Fibroblast of lung (primary cell): ENCODE results near the gene MUC4.

Source experiments
- EZH2 ChIP-seq: IDR thresholded peaks from 2 replicates; pipeline ENCODE4 v1.5.1; 2012; ENCODE audit warnings: low read length, control low read depth, mild to moderate bottlenecking; ENCODE audit errors: missing control alignments
- TF ChIP-seq, protein P1 (sequence below), 2 donors: IDR thresholded peaks in 1 of 2; conservative IDR thresholded peaks in 1 of 2; 1 replicate in 1 of 2; 2 replicates in 1 of 2; pipeline ENCODE4 v1.5.1; 2011 to 2012; ENCODE audit warnings: low read length in 2 of 2, control low read depth in 1 of 2, inconsistent platforms in 1 of 2, low read depth in 1 of 2, mild to moderate bottlenecking in 1 of 2

DNA sequence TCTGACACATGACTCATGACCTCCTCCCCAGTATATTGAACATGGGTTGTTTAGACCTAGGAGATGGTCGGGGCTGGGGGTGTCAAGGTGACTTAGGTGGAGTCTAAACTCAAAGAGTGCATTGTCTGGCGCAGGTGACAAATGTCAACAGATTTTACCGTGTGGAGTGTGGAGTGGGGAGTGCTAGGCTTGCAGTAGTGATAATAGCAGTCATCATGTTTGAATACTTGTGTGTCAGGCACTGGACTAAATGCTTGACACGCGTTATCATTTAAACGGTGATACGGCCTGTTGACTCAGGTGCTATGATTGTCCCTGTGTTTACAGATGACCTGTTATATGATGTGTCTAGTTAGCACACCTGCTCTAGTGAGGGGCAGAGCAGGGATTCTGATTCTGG is 60.2 kb downstream of the MUC4 start:
- no peak for TF ChIP-seq EZH2
- TF ChIP-seq, protein P1, sequence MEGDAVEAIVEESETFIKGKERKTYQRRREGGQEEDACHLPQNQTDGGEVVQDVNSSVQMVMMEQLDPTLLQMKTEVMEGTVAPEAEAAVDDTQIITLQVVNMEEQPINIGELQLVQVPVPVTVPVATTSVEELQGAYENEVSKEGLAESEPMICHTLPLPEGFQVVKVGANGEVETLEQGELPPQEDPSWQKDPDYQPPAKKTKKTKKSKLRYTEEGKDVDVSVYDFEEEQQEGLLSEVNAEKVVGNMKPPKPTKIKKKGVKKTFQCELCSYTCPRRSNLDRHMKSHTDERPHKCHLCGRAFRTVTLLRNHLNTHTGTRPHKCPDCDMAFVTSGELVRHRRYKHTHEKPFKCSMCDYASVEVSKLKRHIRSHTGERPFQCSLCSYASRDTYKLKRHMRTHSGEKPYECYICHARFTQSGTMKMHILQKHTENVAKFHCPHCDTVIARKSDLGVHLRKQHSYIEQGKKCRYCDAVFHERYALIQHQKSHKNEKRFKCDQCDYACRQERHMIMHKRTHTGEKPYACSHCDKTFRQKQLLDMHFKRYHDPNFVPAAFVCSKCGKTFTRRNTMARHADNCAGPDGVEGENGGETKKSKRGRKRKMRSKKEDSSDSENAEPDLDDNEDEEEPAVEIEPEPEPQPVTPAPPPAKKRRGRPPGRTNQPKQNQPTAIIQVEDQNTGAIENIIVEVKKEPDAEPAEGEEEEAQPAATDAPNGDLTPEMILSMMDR (conservative IDR thresholded peaks at IDR 0.05 in 1 of 2, IDR thresholded peaks at IDR 0.05 in 1 of 2; ENCODE audit: low read depth in 1 of 2, low read length in 2 of 2) = no peak
